Measurements from ENCODE around the gene ANKFN1.

- TF ChIP-seq CTCF (IDR thresholded peaks at IDR 0.05), result no peak
- no peak for TF ChIP-seq ZFX (IDR thresholded peaks at IDR 0.05; ENCODE audit: borderline replicate concordance)
Observed at GRCh38 chr17:56468840-56469239, 315.6 kb downstream of the ANKFN1 start.

Data from 22Rv1 (cell line).